Liver (tissue), 9 donors: Measurements from ENCODE around the gene SLC17A2. TPM values are rescaled to one million over a fixed set of nuclear protein-coding genes. Genes with fewer than 3 reads are reported as not detected.

ENCODE experiments used
- DNase-seq: peaks from one replicate; pipeline ENCODE4 v3.0.0-alpha.2; 2017; ENCODE audit warnings: low spot score
- H3K27ac ChIP-seq, 2 donors: one replicate each; pipeline ENCODE4 v1.7.0; 2013; ENCODE audit warnings: inconsistent platforms in 2 of 2, low read length in 2 of 2, control low read depth in 1 of 2, low read depth in 1 of 2, mild to moderate bottlenecking in 1 of 2
- H3K27me3 ChIP-seq, 4 donors: one replicate each; pipeline versions ENCODE4 v1.6.1 to v1.7.0; 2013; ENCODE audit warnings: low read length in 3 of 4, inconsistent platforms in 1 of 4, mild to moderate bottlenecking in 1 of 4, moderate library complexity in 1 of 4; ENCODE audit not compliant: control insufficient read depth in 4 of 4, insufficient read depth in 4 of 4
- H3K36me3 ChIP-seq, 4 donors: one replicate each; pipeline versions ENCODE4 v1.6.1 to v1.7.0; 2013; ENCODE audit warnings: low read length in 3 of 4, mild to moderate bottlenecking in 3 of 4, low read depth in 1 of 4, moderate library complexity in 1 of 4; ENCODE audit not compliant: control insufficient read depth in 4 of 4, insufficient read depth in 3 of 4
- H3K4me1 ChIP-seq, 4 donors: one replicate each; pipeline versions ENCODE4 v1.6.1 to v1.7.0; 2013; ENCODE audit warnings: low read length in 3 of 4, mild to moderate bottlenecking in 3 of 4, moderate library complexity in 1 of 4; ENCODE audit not compliant: control insufficient read depth in 4 of 4, insufficient read depth in 4 of 4
- H3K4me3 ChIP-seq, 3 donors: one replicate each; pipeline versions ENCODE4 v1.6.1 to v1.7.0; 2013; ENCODE audit warnings: low read length in 3 of 3, control low read depth in 1 of 3, low read depth in 1 of 3, mild to moderate bottlenecking in 1 of 3
- H3K9ac ChIP-seq, 2 donors: one replicate each; pipeline ENCODE4 v1.7.0; 2013; ENCODE audit warnings: low read length in 2 of 2, mild to moderate bottlenecking in 2 of 2, moderate library complexity in 2 of 2, control low read depth in 1 of 2, low read depth in 1 of 2
- H3K9me3 ChIP-seq, 4 donors: one replicate each; pipeline versions ENCODE4 v1.6.1 to v1.7.0; 2013; ENCODE audit warnings: low read length in 3 of 4; ENCODE audit not compliant: control insufficient read depth in 4 of 4
- ATF3 ChIP-seq: IDR thresholded peaks from 2 replicates; pipeline ENCODE4 v1.6.1; 2016; ENCODE audit warnings: antibody characterized with exemption
- CTCF ChIP-seq: fragments of 150-350 bp; IDR thresholded peaks from 2 replicates; pipeline ENCODE4 v1.5.1; 2017; ENCODE audit warnings: improper control_type of control experiment, low read depth, low read length; ENCODE audit not compliant: missing input control
- EGR1 ChIP-seq, 2 donors: IDR thresholded peaks; 2 replicates each; pipeline ENCODE4 v1.6.1; 2016 to 2018; ENCODE audit warnings: antibody characterized with exemption in 2 of 2, low read depth in 2 of 2
- FOXA1 ChIP-seq: IDR thresholded peaks from 2 replicates; pipeline ENCODE4 v1.6.1; 2016; ENCODE audit warnings: antibody characterized with exemption
- FOXA2 ChIP-seq: IDR thresholded peaks from 2 replicates; pipeline ENCODE4 v1.6.1; 2016; ENCODE audit warnings: antibody characterized with exemption
- GABPA ChIP-seq, 2 donors: IDR thresholded peaks in 1 of 2; conservative IDR thresholded peaks in 1 of 2; 2 replicates each; pipeline ENCODE4 v1.6.1; 2016; ENCODE audit warnings: antibody characterized with exemption in 2 of 2, mild to moderate bottlenecking in 1 of 2, moderate library complexity in 1 of 2
- HNF4A ChIP-seq, 2 donors: conservative IDR thresholded peaks; 2 replicates each; pipeline ENCODE4 v1.6.1; 2016; ENCODE audit warnings: antibody characterized with exemption in 2 of 2, mild to moderate bottlenecking in 2 of 2
- HNF4G ChIP-seq: IDR thresholded peaks from 2 replicates; pipeline ENCODE4 v1.6.1; 2016; ENCODE audit warnings: antibody characterized with exemption
- JUND ChIP-seq, 2 donors: IDR thresholded peaks; 2 replicates each; pipeline ENCODE4 v1.6.1; 2016; ENCODE audit warnings: antibody characterized with exemption in 2 of 2
- NR2F2 ChIP-seq: IDR thresholded peaks from 2 replicates; pipeline ENCODE4 v1.6.1; 2016; ENCODE audit warnings: antibody characterized with exemption
- RAD21 ChIP-seq, 2 donors: IDR thresholded peaks; 2 replicates each; pipeline ENCODE4 v1.6.1; 2016; ENCODE audit warnings: antibody characterized with exemption in 2 of 2, mild to moderate bottlenecking in 2 of 2
- REST ChIP-seq: IDR thresholded peaks from 2 replicates; pipeline ENCODE4 v1.6.1; 2016; ENCODE audit warnings: antibody characterized with exemption, mild to moderate bottlenecking
- RXRA ChIP-seq, 2 donors: IDR thresholded peaks; 2 replicates each; pipeline ENCODE4 v1.6.1; 2017 to 2018; ENCODE audit warnings: antibody characterized with exemption in 2 of 2, mild to moderate bottlenecking in 1 of 2
- SP1 ChIP-seq: IDR thresholded peaks from 2 replicates; pipeline ENCODE4 v1.6.1; 2018; ENCODE audit warnings: antibody characterized with exemption, mild to moderate bottlenecking
- TAF1 ChIP-seq: conservative IDR thresholded peaks from 2 replicates; pipeline ENCODE4 v1.6.1; 2016; ENCODE audit warnings: antibody characterized with exemption, mild to moderate bottlenecking
- YY1 ChIP-seq: IDR thresholded peaks from 2 replicates; pipeline ENCODE4 v1.6.1; 2016; ENCODE audit warnings: antibody characterized with exemption, mild to moderate bottlenecking
- ZBTB33 ChIP-seq: IDR thresholded peaks from 2 replicates; pipeline ENCODE4 v1.6.1; 2016; ENCODE audit warnings: antibody characterized with exemption
- WGBS: extraction: QIAGEN DNeasy Blood & Tissue Kit; methylation state at CpG from one replicate; pipeline ENCODE4 v1.1.7; 2013; 5-methylcytosine and 5-hydroxymethylcytosine counted together
- polyA plus RNA-seq, 2 donors: library from polyadenylated mRNA; stranded (reverse) in 1 of 2; unstranded in 1 of 2; fragments of 200-250 nt in 1 of 2; fragments of >200 nt in 1 of 2; fragmentation: Nextera tagmentation in 1 of 2; extraction: Ambion mirVana in 1 of 2; gene quantifications; one replicate each; pipeline versions ENCODE4 v1.2.1 to v1.2.3, GENCODE V29; 2013 to 2015
- total RNA-seq, 2 donors: library from RNA; depleted of rRNA; stranded (reverse); fragments of >200 nt; gene quantifications; one replicate each; pipeline ENCODE4 v1.2.3, GENCODE V29; 2014
- TF ChIP-seq, protein P1 (sequence below): IDR thresholded peaks from 2 replicates; pipeline ENCODE4 v1.6.1; 2016; ENCODE audit warnings: antibody characterized with exemption
- donor health status: healthy.
- donor health status: healthy.
- donor health status: healthy.
- donor health status: healthy.
- donor health status: healthy.

SLC17A2 gene
- total and polyA plus RNA-seq, 4 donors: 26.2 to 88.1 (median 37.8) TPM

- H3K9me3 ChIP-seq: no peaks in the 10 kb centered on the region
- H3K4me1 ChIP-seq: peaks cover 0 to 30% (median 16%) of the 10 kb centered on the region in 4 donors
- H3K4me3 ChIP-seq: peak within 1 kb of the TSS; percentile 70 to 76 (median 73)
- peak within 1 kb of the TSS; percentile 84 to 96 for H3K27ac ChIP-seq
- TF ChIP-seq JUND (IDR thresholded peaks at IDR 0.05) (peak; percentile 34 to 44), NR2F2 (peak; percentile 83), TAF1 (peak; percentile 95), YY1 (peak; percentile 71), FOXA2 (no peak), RAD21 (IDR thresholded peaks at IDR 0.05) (peak; percentile 31 to 42), FOXA1 (no peak), EGR1 (IDR thresholded peaks at IDR 0.05; ENCODE audit: low read depth in 2 of 2) (peak in 1 of 2 donors; percentile 32), RXRA (IDR thresholded peaks at IDR 0.05) (peak; percentile 48 to 65), ATF3 (no peak), HNF4A (conservative IDR thresholded peaks at IDR 0.05) (peak in 1 of 2 donors; percentile 31), GABPA (IDR thresholded peaks at IDR 0.05 in 1 of 2, conservative IDR thresholded peaks at IDR 0.05 in 1 of 2) (no peak), HNF4G (no peak), ZBTB33 (peak; percentile 30), REST (peak; percentile 92), CTCF (no peak), SP1 (peak; percentile 65)
- TF ChIP-seq, protein P1, sequence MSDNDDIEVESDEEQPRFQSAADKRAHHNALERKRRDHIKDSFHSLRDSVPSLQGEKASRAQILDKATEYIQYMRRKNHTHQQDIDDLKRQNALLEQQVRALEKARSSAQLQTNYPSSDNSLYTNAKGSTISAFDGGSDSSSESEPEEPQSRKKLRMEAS: peak; percentile 59
- H3K27me3 ChIP-seq: no peaks in the 10 kb centered on the region
- peak; percentile 42 for DNase-seq
- peak within 1 kb of the TSS; percentile 89 to 100 for H3K9ac ChIP-seq
- 11% methylated on average over 11 of the region's 11 CpGs for WGBS
- peaks cover 0 to 8% (median 3%) of the 10 kb centered on the region in 4 donors for H3K36me3 ChIP-seq
Observed at GRCh38 chr6:25962149-25963127, 31.9 kb upstream of the SLC17A2 start, which contains the start of gene TRIM38. Gene TRIM38, plus strand, starts transcription at chr6:25962802. Its CDS starts 3,721 bp downstream, at chr6:25966523.
